HEK293 (cell line): ENCODE results near the gene PLPPR1.

Experiments
- CTCF ChIA-PET: fragments of 350-600 bp; formaldehyde crosslinking; extraction: SDS; loops from one replicate; lab custom pipeline; 2021; ENCODE audit warnings: antibody characterized with exemption; lab: Yijun Ruan, JAX
- POLR2A ChIA-PET: fragments of 300-600 bp; formaldehyde crosslinking; extraction: SDS; loops from one replicate; lab custom pipeline; 2020; ENCODE audit warnings: antibody characterized with exemption, inconsistent platforms; lab: Yijun Ruan, JAX
- H3K27ac ChIP-seq: fragments of 200-500 bp; sonication (Bioruptor generic); 2 replicates; pipeline ENCODE4 v1.5.1; 2014; ENCODE audit warnings: low read depth, low read length, control low read depth, inconsistent platforms; ENCODE audit errors: extremely low read depth
- H3K36me3 ChIP-seq, 2 experiments: fragments of 200-500 bp in 1 of 2; sonication (Bioruptor generic) in 1 of 2; 1 replicate in 1 of 2; 2 replicates in 1 of 2; pipeline ENCODE4 v1.5.1; 2014 to 2017; ENCODE audit warnings: inconsistent platforms in 2 of 2, low read length in 2 of 2; ENCODE audit not compliant: control insufficient read depth in 2 of 2, insufficient read depth in 1 of 2
- H3K4me1 ChIP-seq: fragments of 200-500 bp; sonication (Bioruptor generic); 2 replicates; pipeline ENCODE4 v1.5.1; 2014; ENCODE audit warnings: mild to moderate bottlenecking, low read length, inconsistent platforms; ENCODE audit not compliant: control insufficient read depth, insufficient read depth
- H3K4me3 ChIP-seq: 2 replicates; pipeline ENCODE4 v1.5.1; 2011; ENCODE audit warnings: low read depth, mild to moderate bottlenecking, control low read depth, low read length, moderate library complexity
- H3K9me3 ChIP-seq: fragments of 200-500 bp; sonication (Bioruptor generic); 2 replicates; pipeline ENCODE4 v1.5.1; 2014; ENCODE audit warnings: low read depth, low read length, inconsistent platforms; ENCODE audit not compliant: control insufficient read depth, insufficient read depth
- BCL11A ChIP-seq: fragments of 450-650 bp; formaldehyde crosslinking; IDR thresholded peaks from 2 replicates; pipeline ENCODE4 v1.5.1; 2016; ENCODE audit warnings: low read depth, missing biosample characterization, missing genetic modification characterization
- EGR2 ChIP-seq: fragments of 450-650 bp; formaldehyde crosslinking; IDR thresholded peaks from 2 replicates; pipeline ENCODE4 v1.5.1; 2016; ENCODE audit warnings: low read depth, missing biosample characterization, missing genetic modification characterization
- KLF7 ChIP-seq: fragments of 450-650 bp; formaldehyde crosslinking; IDR thresholded peaks from 2 replicates; pipeline ENCODE4 v1.5.1; 2016; ENCODE audit warnings: missing biosample characterization, missing genetic modification characterization, borderline replicate concordance
- REST ChIP-seq: fragments of 450-650 bp; formaldehyde crosslinking; IDR thresholded peaks from 2 replicates; pipeline ENCODE4 v1.5.1; 2016; ENCODE audit warnings: missing biosample characterization, missing genetic modification characterization
- SALL2 ChIP-seq: fragments of 450-650 bp; formaldehyde crosslinking; IDR thresholded peaks from 2 replicates; pipeline ENCODE4 v1.5.0; 2017; ENCODE audit warnings: missing biosample characterization, mild to moderate bottlenecking, missing genetic modification characterization, borderline replicate concordance
- SCRT2 ChIP-seq: fragments of 450-650 bp; formaldehyde crosslinking; IDR thresholded peaks from 2 replicates; pipeline ENCODE4 v1.5.1; 2016; ENCODE audit warnings: missing biosample characterization, missing genetic modification characterization
- SP2 ChIP-seq: fragments of 450-650 bp; formaldehyde crosslinking; IDR thresholded peaks from 2 replicates; pipeline ENCODE4 v1.5.1; 2016; ENCODE audit warnings: missing biosample characterization, missing genetic modification characterization
- YY2 ChIP-seq: fragments of 450-650 bp; formaldehyde crosslinking; IDR thresholded peaks from 2 replicates; pipeline ENCODE4 v1.5.1; 2016; ENCODE audit warnings: missing biosample characterization, missing genetic modification characterization
- ZBTB1 ChIP-seq: fragments of 450-650 bp; formaldehyde crosslinking; IDR thresholded peaks from 2 replicates; pipeline ENCODE4 v1.5.1; 2016; ENCODE audit warnings: missing biosample characterization, missing genetic modification characterization
- ZFP41 ChIP-seq: fragments of 450-650 bp; formaldehyde crosslinking; IDR thresholded peaks from 2 replicates; pipeline ENCODE4 v1.5.1; 2016; ENCODE audit warnings: missing biosample characterization, missing genetic modification characterization, borderline replicate concordance
- ZFP69B ChIP-seq: fragments of 450-650 bp; formaldehyde crosslinking; IDR thresholded peaks from 2 replicates; pipeline ENCODE4 v1.5.1; 2016; ENCODE audit warnings: missing biosample characterization, missing genetic modification characterization
- ZNF175 ChIP-seq: fragments of 450-650 bp; formaldehyde crosslinking; IDR thresholded peaks from 2 replicates; pipeline ENCODE4 v1.5.1; 2016; ENCODE audit warnings: missing biosample characterization, missing genetic modification characterization
- ZNF19 ChIP-seq: fragments of 450-650 bp; formaldehyde crosslinking; IDR thresholded peaks from 2 replicates; pipeline ENCODE4; 2016; ENCODE audit warnings: missing biosample characterization, missing genetic modification characterization, low read depth
- ZNF23 ChIP-seq: fragments of 450-650 bp; formaldehyde crosslinking; IDR thresholded peaks from 2 replicates; pipeline ENCODE4 v1.5.1; 2016; ENCODE audit warnings: missing biosample characterization, missing genetic modification characterization, borderline replicate concordance
- ZNF560 ChIP-seq: fragments of 450-650 bp; formaldehyde crosslinking; IDR thresholded peaks from 2 replicates; pipeline ENCODE4 v1.5.1; 2017; ENCODE audit warnings: missing biosample characterization, missing genetic modification characterization, borderline replicate concordance
- ZNF610 ChIP-seq: fragments of 450-650 bp; formaldehyde crosslinking; IDR thresholded peaks from 2 replicates; pipeline ENCODE4 v1.5.1; 2016; ENCODE audit warnings: missing biosample characterization, missing genetic modification characterization, borderline replicate concordance
- ZNF658 ChIP-seq: fragments of 450-650 bp; formaldehyde crosslinking; IDR thresholded peaks from 2 replicates; pipeline ENCODE4; 2016; ENCODE audit warnings: missing biosample characterization, missing genetic modification characterization
- ZNF777 ChIP-seq: fragments of 450-650 bp; formaldehyde crosslinking; IDR thresholded peaks from 2 replicates; pipeline ENCODE4 v1.5.1; 2017; ENCODE audit warnings: missing biosample characterization, missing genetic modification characterization, borderline replicate concordance
- ZXDB ChIP-seq: fragments of 450-650 bp; formaldehyde crosslinking; IDR thresholded peaks from 2 replicates; pipeline ENCODE4 v1.5.1; 2016; ENCODE audit warnings: missing biosample characterization, missing genetic modification characterization
- TF ChIP-seq, protein P1 (sequence below): fragments of 450-650 bp; formaldehyde crosslinking; IDR thresholded peaks from 2 replicates; pipeline ENCODE4 v1.5.1; 2016; ENCODE audit warnings: missing biosample characterization, missing genetic modification characterization
- TF ChIP-seq, protein P2 (sequence below): fragments of 450-650 bp; formaldehyde crosslinking; IDR thresholded peaks from 2 replicates; pipeline ENCODE4 v1.5.1; 2017; ENCODE audit warnings: missing biosample characterization, missing genetic modification characterization
- TF ChIP-seq, protein P3 (sequence below): fragments of 450-650 bp; formaldehyde crosslinking; IDR thresholded peaks from 2 replicates; pipeline ENCODE4 v1.5.1; 2016; ENCODE audit warnings: missing biosample characterization, missing genetic modification characterization

The PLPPR1 gene

DNA sequence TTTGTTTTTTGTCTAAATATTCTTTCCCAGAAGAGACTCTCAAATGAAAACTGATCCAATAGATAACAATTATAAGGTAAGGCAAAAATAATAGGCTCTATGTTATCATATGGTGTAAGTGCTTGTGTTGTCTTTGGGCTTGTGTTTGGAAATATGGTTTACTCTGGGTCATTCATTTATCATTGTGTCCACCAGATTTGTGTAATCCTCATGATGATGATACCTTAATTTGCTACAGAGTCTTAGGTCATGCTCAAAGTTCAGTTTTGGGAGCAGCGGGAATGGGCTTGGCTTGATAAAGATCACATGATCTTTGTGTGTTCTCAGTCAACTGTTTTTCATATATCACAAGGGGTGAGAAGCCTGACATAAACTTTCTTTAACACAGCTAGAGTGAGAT, 34.2 kb downstream of the PLPPR1 start:
- Histone ChIP-seq H3K9me3 (no peaks in the 10 kb centered on the region), H3K4me3 (no peak overlapping the region), H3K4me1 (no peaks in the 10 kb centered on the region), H3K27ac (no peak overlapping the region), H3K36me3 (no peaks in the 10 kb centered on the region)
- CTCF ChIA-PET, result no interaction called here
- POLR2A ChIA-PET, result no interaction called here
- TF ChIP-seq ZXDB (tag by site-specific recombination) (no peak), SP2 (no peak), ZNF560 (tag by site-specific recombination) (no peak), SCRT2 (tag by site-specific recombination) (no peak), KLF7 (tag by site-specific recombination) (no peak), ZNF777 (tag by site-specific recombination) (no peak), ZNF175 (tag by site-specific recombination) (no peak), YY2 (tag by site-specific recombination) (no peak), SALL2 (no peak), EGR2 (tag by site-specific recombination) (no peak), ZNF658 (tag by site-specific recombination) (no peak), BCL11A (tag by site-specific recombination) (no peak), ZNF23 (tag by site-specific recombination) (no peak), ZNF19 (no peak), ZNF610 (tag by site-specific recombination) (no peak), ZFP69B (tag by site-specific recombination) (no peak), ZFP41 (tag by site-specific recombination) (no peak)
- TF ChIP-seq, protein P1, sequence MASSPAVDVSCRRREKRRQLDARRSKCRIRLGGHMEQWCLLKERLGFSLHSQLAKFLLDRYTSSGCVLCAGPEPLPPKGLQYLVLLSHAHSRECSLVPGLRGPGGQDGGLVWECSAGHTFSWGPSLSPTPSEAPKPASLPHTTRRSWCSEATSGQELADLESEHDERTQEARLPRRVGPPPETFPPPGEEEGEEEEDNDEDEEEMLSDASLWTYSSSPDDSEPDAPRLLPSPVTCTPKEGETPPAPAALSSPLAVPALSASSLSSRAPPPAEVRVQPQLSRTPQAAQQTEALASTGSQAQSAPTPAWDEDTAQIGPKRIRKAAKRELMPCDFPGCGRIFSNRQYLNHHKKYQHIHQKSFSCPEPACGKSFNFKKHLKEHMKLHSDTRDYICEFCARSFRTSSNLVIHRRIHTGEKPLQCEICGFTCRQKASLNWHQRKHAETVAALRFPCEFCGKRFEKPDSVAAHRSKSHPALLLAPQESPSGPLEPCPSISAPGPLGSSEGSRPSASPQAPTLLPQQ (tag by site-specific recombination), result no peak
- TF ChIP-seq, protein P2, sequence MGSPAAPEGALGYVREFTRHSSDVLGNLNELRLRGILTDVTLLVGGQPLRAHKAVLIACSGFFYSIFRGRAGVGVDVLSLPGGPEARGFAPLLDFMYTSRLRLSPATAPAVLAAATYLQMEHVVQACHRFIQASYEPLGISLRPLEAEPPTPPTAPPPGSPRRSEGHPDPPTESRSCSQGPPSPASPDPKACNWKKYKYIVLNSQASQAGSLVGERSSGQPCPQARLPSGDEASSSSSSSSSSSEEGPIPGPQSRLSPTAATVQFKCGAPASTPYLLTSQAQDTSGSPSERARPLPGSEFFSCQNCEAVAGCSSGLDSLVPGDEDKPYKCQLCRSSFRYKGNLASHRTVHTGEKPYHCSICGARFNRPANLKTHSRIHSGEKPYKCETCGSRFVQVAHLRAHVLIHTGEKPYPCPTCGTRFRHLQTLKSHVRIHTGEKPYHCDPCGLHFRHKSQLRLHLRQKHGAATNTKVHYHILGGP (tag by site-specific recombination), result no peak
- TF ChIP-seq, protein P3, sequence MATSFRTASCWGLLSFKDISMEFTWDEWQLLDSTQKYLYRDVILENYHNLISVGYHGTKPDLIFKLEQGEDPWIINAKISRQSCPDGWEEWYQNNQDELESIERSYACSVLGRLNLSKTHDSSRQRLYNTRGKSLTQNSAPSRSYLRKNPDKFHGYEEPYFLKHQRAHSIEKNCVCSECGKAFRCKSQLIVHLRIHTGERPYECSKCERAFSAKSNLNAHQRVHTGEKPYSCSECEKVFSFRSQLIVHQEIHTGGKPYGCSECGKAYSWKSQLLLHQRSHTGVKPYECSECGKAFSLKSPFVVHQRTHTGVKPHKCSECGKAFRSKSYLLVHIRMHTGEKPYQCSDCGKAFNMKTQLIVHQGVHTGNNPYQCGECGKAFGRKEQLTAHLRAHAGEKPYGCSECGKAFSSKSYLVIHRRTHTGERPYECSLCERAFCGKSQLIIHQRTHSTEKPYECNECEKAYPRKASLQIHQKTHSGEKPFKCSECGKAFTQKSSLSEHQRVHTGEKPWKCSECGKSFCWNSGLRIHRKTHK (tag by site-specific recombination), result no peak

GRCh38 chr9:101063192-101063591, 34.7 kb downstream of the PLPPR1 start:
- ChIA-PET POLR2A (no interaction called here), CTCF (no interaction called here)
- Histone ChIP-seq H3K27ac (no peak overlapping the region), H3K9me3 (no peaks in the 10 kb centered on the region)
- no peak for TF ChIP-seq REST (tag by site-specific recombination)
- no peak for TF ChIP-seq ZBTB1
- TF ChIP-seq, all 188 proteins: peak for 0
- no peak overlapping the region for H3K4me3 ChIP-seq
- H3K4me1 ChIP-seq, result no peaks in the 10 kb centered on the region
- H3K36me3 ChIP-seq, result no peaks in the 10 kb centered on the region
